GM21825 (cell line): ENCODE data around the gene HS2ST1.

Source experiments
- ATAC-seq: cut with Tn5 transposase; IDR thresholded peaks from one replicate; pipeline ENCODE4 v1.9.1; 2021; ENCODE audit warnings: mild to moderate bottlenecking, moderate library complexity; ENCODE audit not compliant: unreplicated experiment

Gene HS2ST1

GRCh38 chr1:87155170-87155569 is 240.7 kb downstream of the HS2ST1 start:
- no peak for ATAC-seq

DNA sequence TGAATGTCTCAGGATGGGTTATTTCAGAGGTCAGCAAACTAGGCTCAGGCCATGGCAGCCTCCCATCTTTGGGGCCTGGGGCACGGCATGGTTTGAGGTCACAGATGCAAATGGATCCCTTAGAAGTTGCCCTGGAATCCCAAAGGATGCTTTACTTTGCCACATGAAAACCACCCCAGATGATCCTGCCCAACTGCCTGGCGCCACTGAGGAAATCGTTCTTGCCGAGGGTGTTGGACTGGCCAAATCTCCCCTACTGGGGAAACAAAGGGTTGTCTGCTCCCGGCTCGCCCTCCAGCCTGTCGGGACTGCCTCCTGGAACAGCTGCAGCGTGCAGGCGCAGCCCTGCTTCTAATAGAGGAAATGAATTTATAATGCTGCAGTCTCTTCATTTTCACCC is 241.2 kb downstream of the HS2ST1 start:
- no peak for ATAC-seq

GRCh38 chr1:87156124-87156523 is 241.7 kb downstream of the HS2ST1 start:
- ATAC-seq: no peak

- no peak for ATAC-seq
Measured at GRCh38 chr1:87159378-87159915, 245.0 kb downstream of the HS2ST1 start.
